ENCODE results near the gene RSAD1.

DNA sequence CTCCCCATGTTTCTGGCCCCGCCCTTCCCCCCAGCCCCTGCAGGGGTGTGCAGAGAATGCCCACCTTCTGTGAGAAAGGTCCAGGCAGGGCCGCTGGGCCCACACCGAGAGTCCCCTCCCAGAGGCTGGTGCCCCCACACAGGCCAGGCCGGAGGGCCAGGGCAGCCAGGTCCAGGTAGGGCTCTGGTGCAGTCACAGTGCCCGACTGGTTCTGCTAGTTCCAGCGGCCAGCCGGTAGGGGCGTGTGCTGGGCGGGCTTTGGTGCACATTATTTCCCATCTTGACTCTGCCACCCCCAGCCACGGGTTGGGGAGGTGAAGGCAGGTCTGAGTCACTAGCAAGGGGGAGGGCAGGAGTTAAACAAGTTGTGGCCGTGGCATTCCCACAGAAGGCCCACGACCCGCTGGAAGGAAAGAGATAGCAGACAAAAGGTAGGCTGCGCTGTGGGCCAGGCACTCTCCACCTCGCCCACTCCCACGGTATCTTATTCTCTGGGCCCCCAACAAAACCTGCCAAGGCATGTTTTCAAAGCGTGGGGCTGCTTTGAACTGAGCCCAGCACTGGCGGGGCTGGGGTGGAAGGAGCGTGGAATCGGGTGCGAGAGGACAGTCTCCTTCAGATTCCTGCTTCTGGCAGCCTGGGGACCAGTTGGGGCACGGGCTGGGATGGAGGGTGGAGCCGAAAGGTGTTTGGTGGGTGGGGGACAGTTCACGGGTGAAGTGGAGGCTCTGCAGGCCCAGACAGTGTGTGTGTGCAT is 55.7 kb downstream of the RSAD1 start:
- TF ChIP-seq EP300 (IDR thresholded peaks at IDR 0.05), result no peak
- TF ChIP-seq, protein P1, sequence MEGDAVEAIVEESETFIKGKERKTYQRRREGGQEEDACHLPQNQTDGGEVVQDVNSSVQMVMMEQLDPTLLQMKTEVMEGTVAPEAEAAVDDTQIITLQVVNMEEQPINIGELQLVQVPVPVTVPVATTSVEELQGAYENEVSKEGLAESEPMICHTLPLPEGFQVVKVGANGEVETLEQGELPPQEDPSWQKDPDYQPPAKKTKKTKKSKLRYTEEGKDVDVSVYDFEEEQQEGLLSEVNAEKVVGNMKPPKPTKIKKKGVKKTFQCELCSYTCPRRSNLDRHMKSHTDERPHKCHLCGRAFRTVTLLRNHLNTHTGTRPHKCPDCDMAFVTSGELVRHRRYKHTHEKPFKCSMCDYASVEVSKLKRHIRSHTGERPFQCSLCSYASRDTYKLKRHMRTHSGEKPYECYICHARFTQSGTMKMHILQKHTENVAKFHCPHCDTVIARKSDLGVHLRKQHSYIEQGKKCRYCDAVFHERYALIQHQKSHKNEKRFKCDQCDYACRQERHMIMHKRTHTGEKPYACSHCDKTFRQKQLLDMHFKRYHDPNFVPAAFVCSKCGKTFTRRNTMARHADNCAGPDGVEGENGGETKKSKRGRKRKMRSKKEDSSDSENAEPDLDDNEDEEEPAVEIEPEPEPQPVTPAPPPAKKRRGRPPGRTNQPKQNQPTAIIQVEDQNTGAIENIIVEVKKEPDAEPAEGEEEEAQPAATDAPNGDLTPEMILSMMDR (IDR thresholded peaks at IDR 0.05), result peak; percentile 13 to 32

All from suprapubic skin (tissue), 3 donors.